ENCODE results near the gene PIGT. TPM values are rescaled to one million over a fixed set of nuclear protein-coding genes. Genes with fewer than 3 reads are reported as not detected.

PIGT gene
- total RNA-seq, 1 donor from 2014 or later = 55.5 TPM

GRCh38 chr20:45368221-45368980, 47.5 kb upstream of the PIGT start:
- H3K27ac Mint-ChIP-seq (ENCODE audit: unreplicated experiment) = no peak overlapping the region
- H3K4me3 Mint-ChIP-seq (ENCODE audit: unreplicated experiment) = no peak overlapping the region
- H3K36me3 Mint-ChIP-seq (ENCODE audit: unreplicated experiment) = no peaks in the 10 kb centered on the region
- H3K4me1 Mint-ChIP-seq (ENCODE audit: low read depth, unreplicated experiment) = peaks cover 7% of the 10 kb centered on the region
- peaks cover 4% of the 10 kb centered on the region for H3K27me3 Mint-ChIP-seq (ENCODE audit: unreplicated experiment)
- H3K9me3 Mint-ChIP-seq (ENCODE audit: unreplicated experiment) = no peaks in the 10 kb centered on the region
- no peak for DNase-seq
- TF ChIP-seq, protein P1, sequence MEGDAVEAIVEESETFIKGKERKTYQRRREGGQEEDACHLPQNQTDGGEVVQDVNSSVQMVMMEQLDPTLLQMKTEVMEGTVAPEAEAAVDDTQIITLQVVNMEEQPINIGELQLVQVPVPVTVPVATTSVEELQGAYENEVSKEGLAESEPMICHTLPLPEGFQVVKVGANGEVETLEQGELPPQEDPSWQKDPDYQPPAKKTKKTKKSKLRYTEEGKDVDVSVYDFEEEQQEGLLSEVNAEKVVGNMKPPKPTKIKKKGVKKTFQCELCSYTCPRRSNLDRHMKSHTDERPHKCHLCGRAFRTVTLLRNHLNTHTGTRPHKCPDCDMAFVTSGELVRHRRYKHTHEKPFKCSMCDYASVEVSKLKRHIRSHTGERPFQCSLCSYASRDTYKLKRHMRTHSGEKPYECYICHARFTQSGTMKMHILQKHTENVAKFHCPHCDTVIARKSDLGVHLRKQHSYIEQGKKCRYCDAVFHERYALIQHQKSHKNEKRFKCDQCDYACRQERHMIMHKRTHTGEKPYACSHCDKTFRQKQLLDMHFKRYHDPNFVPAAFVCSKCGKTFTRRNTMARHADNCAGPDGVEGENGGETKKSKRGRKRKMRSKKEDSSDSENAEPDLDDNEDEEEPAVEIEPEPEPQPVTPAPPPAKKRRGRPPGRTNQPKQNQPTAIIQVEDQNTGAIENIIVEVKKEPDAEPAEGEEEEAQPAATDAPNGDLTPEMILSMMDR (IDR thresholded peaks at IDR 0.05; ENCODE audit: partially characterized antibody, unreplicated experiment) = no peak

DNA sequence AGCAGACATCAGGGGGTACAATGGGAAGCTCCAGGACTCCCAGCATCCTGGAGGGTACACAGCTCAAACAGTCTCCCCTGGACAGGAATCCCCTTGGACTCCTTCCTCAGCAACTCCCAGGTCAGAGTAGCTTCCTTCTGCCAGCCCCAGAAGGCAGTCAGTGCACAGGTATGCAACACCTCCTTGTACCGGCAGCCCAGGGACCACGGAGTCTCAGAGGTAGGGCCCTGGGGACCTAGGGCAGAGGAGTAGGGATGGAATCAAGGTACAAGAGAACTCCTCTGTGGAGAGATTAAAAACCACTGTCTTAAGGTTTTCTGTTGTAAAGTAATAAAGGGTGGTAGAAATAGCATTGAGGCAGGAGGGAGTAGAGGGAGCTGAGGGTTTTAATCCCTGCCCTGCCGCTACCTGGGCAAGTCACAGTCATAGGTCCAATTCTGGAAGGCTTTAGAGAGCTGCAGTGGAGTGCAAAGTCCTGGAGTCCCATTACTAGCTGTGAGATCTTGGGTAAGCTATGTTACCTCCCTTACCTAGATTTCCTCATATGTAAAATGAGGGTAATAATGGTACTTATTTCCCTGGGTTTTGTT, 45.3 kb upstream of the PIGT start:
- TF ChIP-seq, protein P1 (IDR thresholded peaks at IDR 0.05; ENCODE audit: partially characterized antibody, unreplicated experiment) = no peak
- H3K36me3 Mint-ChIP-seq (ENCODE audit: unreplicated experiment) = no peaks in the 10 kb centered on the region
- peaks cover 4% of the 10 kb centered on the region for H3K27me3 Mint-ChIP-seq (ENCODE audit: unreplicated experiment)
- no peak overlapping the region for H3K4me3 Mint-ChIP-seq (ENCODE audit: unreplicated experiment)
- H3K4me1 Mint-ChIP-seq (ENCODE audit: low read depth, unreplicated experiment) = no peaks in the 10 kb centered on the region
- DNase-seq = no peak
- no peak overlapping the region for H3K27ac Mint-ChIP-seq (ENCODE audit: unreplicated experiment)
- peaks cover 1% of the 10 kb centered on the region for H3K9me3 Mint-ChIP-seq (ENCODE audit: unreplicated experiment)

DNA sequence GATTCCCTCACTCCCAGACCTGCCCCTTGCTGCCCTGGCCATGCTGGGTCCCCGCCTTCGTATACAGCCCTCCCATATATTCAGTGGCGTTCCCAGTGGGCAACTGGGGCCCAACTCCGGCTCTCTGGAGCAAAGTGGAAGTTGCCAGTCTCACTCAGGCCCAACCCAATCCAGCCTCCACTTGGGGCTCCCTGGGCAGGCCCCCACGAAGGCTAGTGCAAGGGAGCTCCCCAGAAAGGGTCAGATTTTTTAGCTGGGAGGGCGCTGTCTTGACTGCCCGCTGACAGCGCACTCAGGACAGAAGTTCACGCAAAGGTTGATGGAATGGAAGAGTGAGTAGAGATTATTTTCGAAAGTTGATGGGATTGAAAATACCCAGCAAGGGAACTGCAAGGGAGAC, 43.7 kb upstream of the PIGT start:
- no peak for DNase-seq
- Mint-ChIP-seq H3K36me3 (ENCODE audit: unreplicated experiment) (no peaks in the 10 kb centered on the region), H3K4me1 (ENCODE audit: low read depth, unreplicated experiment) (no peaks in the 10 kb centered on the region), H3K9me3 (ENCODE audit: unreplicated experiment) (peaks cover 1% of the 10 kb centered on the region), H3K27ac (ENCODE audit: unreplicated experiment) (no peak overlapping the region), H3K4me3 (ENCODE audit: unreplicated experiment) (no peak overlapping the region), H3K27me3 (ENCODE audit: unreplicated experiment) (peaks cover 4% of the 10 kb centered on the region)
- TF ChIP-seq, protein P1 (IDR thresholded peaks at IDR 0.05; ENCODE audit: partially characterized antibody, unreplicated experiment) = no peak

- TF ChIP-seq, protein P1 (IDR thresholded peaks at IDR 0.05; ENCODE audit: partially characterized antibody, unreplicated experiment) = no peak
- Mint-ChIP-seq H3K27me3 (ENCODE audit: unreplicated experiment) (peaks cover 2% of the 10 kb centered on the region), H3K9me3 (ENCODE audit: unreplicated experiment) (peaks cover 1% of the 10 kb centered on the region), H3K27ac (ENCODE audit: unreplicated experiment) (no peak overlapping the region), H3K4me1 (ENCODE audit: low read depth, unreplicated experiment) (no peaks in the 10 kb centered on the region), H3K36me3 (ENCODE audit: unreplicated experiment) (no peaks in the 10 kb centered on the region), H3K4me3 (ENCODE audit: unreplicated experiment) (no peak overlapping the region)
- no peak for DNase-seq
Measured at GRCh38 chr20:45372646-45373352, 43.1 kb upstream of the PIGT start.
